Neuronal stem cell (in vitro differentiated cells): Measurements from ENCODE around the gene DHRS11.

Source experiments
- DNase-seq: peaks from one replicate; pipeline ENCODE4 v3.0.0-alpha.2; 2013; ENCODE audit warnings: low spot score
- H2AFZ ChIP-seq: one replicate; pipeline ENCODE4 v1.6.1; 2013; ENCODE audit warnings: mild to moderate bottlenecking, low read length, inconsistent platforms
- H2AK5ac ChIP-seq: 2 replicates; pipeline ENCODE4 v1.6.1; 2013; ENCODE audit warnings: low read depth, mild to moderate bottlenecking, inconsistent platforms, low read length, moderate library complexity, mixed read lengths
- H2BK120ac ChIP-seq: 2 replicates; pipeline ENCODE4 v1.6.1; 2013; ENCODE audit warnings: low read depth, mild to moderate bottlenecking, inconsistent platforms, low read length, moderate library complexity, mixed read lengths
- H2BK12ac ChIP-seq: one replicate; pipeline ENCODE4 v1.6.1; 2013; ENCODE audit warnings: low read length, inconsistent platforms
- H2BK15ac ChIP-seq: 2 replicates; pipeline ENCODE4 v1.6.1; 2013; ENCODE audit warnings: mild to moderate bottlenecking, low read length, inconsistent platforms, mixed read lengths
- H2BK5ac ChIP-seq: one replicate; pipeline ENCODE4 v1.6.1; 2013; ENCODE audit warnings: inconsistent platforms, mild to moderate bottlenecking, low read length, moderate library complexity
- H3K14ac ChIP-seq: one replicate; pipeline ENCODE4 v1.6.1; 2013; ENCODE audit warnings: low read length, inconsistent platforms
- H3K18ac ChIP-seq: 2 replicates; pipeline ENCODE4 v1.6.1; 2013; ENCODE audit warnings: low read length, inconsistent platforms
- H3K23ac ChIP-seq: 2 replicates; pipeline ENCODE4 v1.6.1; 2013; ENCODE audit warnings: low read depth, mild to moderate bottlenecking, mixed read lengths, low read length, inconsistent platforms; ENCODE audit not compliant: poor library complexity
- H3K27ac ChIP-seq: replicated peaks from 3 replicates; pipeline ENCODE4 v1.5.1; 2013; ENCODE audit warnings: low read length, inconsistent platforms
- H3K27me3 ChIP-seq, 3 experiments: 2 replicates each; pipeline ENCODE4 v1.6.1; 2013; ENCODE audit warnings: low read length in 3 of 3, mild to moderate bottlenecking in 2 of 3, inconsistent platforms in 1 of 3, low read depth in 1 of 3, mixed read lengths in 1 of 3, moderate library complexity in 1 of 3; ENCODE audit not compliant: control insufficient read depth in 3 of 3, insufficient read depth in 3 of 3
- H3K36me3 ChIP-seq, 2 donors: replicated peaks in 1 of 2; 2 replicates each; pipeline ENCODE4 v1.6.1; 2013; ENCODE audit warnings: low read length in 2 of 2; ENCODE audit not compliant: control insufficient read depth in 2 of 2, insufficient read depth in 2 of 2
- H3K4ac ChIP-seq: 2 replicates; pipeline ENCODE4 v1.6.1; 2013; ENCODE audit warnings: inconsistent platforms, mild to moderate bottlenecking, low read length, moderate library complexity
- H3K4me1 ChIP-seq, 2 donors: 1 replicate in 1 of 2; 2 replicates in 1 of 2; pipeline ENCODE4 v1.6.1; 2013; ENCODE audit warnings: low read length in 2 of 2, low read depth in 1 of 2; ENCODE audit not compliant: control insufficient read depth in 2 of 2, insufficient read depth in 1 of 2
- H3K4me2 ChIP-seq: one replicate; pipeline ENCODE4 v1.6.1; 2013; ENCODE audit warnings: mild to moderate bottlenecking, low read length, inconsistent platforms; ENCODE audit not compliant: insufficient read depth, poor library complexity, severe bottlenecking
- H3K4me3 ChIP-seq, 2 donors: 2 replicates each; pipeline ENCODE4 v1.5.1; 2013; ENCODE audit warnings: low read length in 2 of 2, mild to moderate bottlenecking in 2 of 2, inconsistent platforms in 1 of 2, moderate library complexity in 1 of 2
- H3K79me1 ChIP-seq: one replicate; pipeline ENCODE4 v1.6.1; 2013; ENCODE audit warnings: low read depth, mild to moderate bottlenecking, inconsistent platforms, low read length, moderate library complexity
- H3K9ac ChIP-seq: one replicate; pipeline ENCODE4 v1.6.1; 2013; ENCODE audit warnings: mild to moderate bottlenecking, low read depth, low read length, inconsistent platforms; ENCODE audit not compliant: poor library complexity
- H3K9me3 ChIP-seq, 2 donors: replicated peaks in 1 of 2; 2 replicates each; pipeline versions ENCODE3 to v1.6.1; 2013; ENCODE audit warnings: low read length in 2 of 2, mild to moderate bottlenecking in 2 of 2, inconsistent platforms in 1 of 2, low read depth in 1 of 2, mixed read lengths in 1 of 2, moderate library complexity in 1 of 2; ENCODE audit not compliant: control insufficient read depth in 2 of 2, insufficient read depth in 1 of 2
- H4K8ac ChIP-seq: one replicate; pipeline ENCODE4 v1.6.1; 2013; ENCODE audit warnings: low read depth, mild to moderate bottlenecking, inconsistent platforms, low read length, moderate library complexity
- H4K91ac ChIP-seq: one replicate; pipeline ENCODE4 v1.6.1; 2013; ENCODE audit warnings: low read length, low read depth, mild to moderate bottlenecking, inconsistent platforms; ENCODE audit not compliant: poor library complexity
- WGBS, 2 donors: extraction: QIAGEN DNeasy Blood & Tissue Kit; methylation state at CpG; one replicate each; pipeline ENCODE4 v1.1.7; 2013; ENCODE audit warnings: missing lambda C conversion rate in 2 of 2, mixed read lengths in 1 of 2; ENCODE audit not compliant: insufficient read length in 2 of 2, insufficient replicate concordance in 1 of 2; ENCODE audit errors: extremely low coverage in 2 of 2; 5-methylcytosine and 5-hydroxymethylcytosine counted together

DHRS11 gene

DNA sequence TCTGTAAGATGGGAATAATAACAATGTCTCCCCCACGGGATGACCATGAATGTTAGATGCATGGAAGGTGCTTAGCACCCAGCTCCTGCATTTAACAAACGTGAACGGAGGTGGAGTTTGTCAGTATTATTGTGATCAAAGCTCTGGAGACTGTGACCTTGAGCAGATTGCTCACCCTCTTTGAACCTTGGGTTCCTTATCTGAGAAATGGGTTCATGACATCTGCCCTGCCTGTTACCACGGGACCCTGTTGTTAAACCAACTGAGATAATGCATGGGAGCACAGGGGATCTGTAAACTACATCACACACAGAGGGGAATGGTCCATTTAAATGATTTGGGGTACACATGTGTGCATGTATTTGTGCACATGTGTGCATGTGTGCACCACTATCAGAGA lies 39.3 kb downstream of the DHRS11 start:
- WGBS, 2 donors, result no CpG with 5 or more reads among the region's 4 CpGs
- Histone ChIP-seq H4K8ac (no peak overlapping the region), H2BK5ac (no peak overlapping the region), H2BK12ac (no peak overlapping the region), H3K79me1 (no peaks in the 10 kb centered on the region), H3K4me2 (no peak overlapping the region), H2AK5ac (no peak overlapping the region), H3K23ac (no peak overlapping the region), H4K91ac (no peak overlapping the region), H3K18ac (no peak overlapping the region), H3K9me3 (no peaks in the 10 kb centered on the region), H3K9ac (no peak overlapping the region), H2BK15ac (no peak overlapping the region), H2BK120ac (no peak overlapping the region), H3K4me3 (no peak overlapping the region), H3K36me3 (no peaks in the 10 kb centered on the region), H3K14ac (no peak overlapping the region), H3K4ac (no peak overlapping the region), H3K4me1 (peaks cover 16 to 28% of the 10 kb centered on the region in 2 donors), H3K27me3 (peaks cover 0 to 61% (median 3%) of the 10 kb centered on the region in 3 experiments), H3K27ac (no peak overlapping the region), H2AFZ (no peak overlapping the region)
- DNase-seq, result no peak

DNA sequence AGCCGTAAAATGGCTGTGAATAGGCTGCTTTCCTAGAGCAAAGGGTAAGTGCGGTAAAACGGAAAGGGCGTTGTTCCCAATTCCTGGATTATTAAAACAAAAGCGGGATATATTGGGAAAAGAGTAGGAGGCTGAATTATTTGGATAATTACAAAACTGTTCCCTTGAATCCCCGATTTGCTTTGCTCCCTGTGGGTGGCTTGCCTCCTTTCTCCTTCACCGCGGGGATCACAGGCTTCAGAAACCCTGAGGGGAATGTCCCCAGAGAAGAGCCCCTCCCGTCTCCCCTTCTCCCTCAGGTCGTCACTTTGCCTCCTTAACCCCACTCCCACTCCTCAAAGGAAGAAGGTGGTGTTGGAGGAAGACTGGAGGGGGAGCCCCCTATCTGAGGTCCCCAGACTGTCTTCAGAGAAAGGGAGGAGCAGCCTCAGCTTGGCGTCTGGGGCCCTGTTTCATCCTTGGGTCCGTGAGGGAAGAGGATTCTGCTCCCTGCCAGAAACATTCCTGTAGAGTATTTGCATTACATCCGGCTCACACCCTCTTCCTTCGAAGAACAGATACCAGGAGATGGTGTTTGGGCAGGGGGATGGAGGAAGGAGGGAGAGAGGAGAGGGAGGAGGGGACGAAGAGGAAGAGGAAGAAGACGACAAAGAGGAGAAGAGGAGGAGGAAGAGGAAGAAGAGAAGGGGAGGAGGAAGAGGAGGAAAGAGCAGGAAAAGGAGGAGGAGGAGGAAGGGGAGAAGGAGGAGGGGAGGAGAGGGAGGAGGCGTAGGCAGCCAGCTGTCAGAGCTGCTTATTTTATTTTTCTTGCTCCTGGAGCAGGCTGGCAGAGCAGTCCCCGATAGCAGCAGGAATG lies 41.5 kb downstream of the DHRS11 start:
- DNase-seq, result no peak
- H3K18ac ChIP-seq, result peak overlapping the region; percentile 17
- H3K4me3 ChIP-seq, result no peak overlapping the region

DNA sequence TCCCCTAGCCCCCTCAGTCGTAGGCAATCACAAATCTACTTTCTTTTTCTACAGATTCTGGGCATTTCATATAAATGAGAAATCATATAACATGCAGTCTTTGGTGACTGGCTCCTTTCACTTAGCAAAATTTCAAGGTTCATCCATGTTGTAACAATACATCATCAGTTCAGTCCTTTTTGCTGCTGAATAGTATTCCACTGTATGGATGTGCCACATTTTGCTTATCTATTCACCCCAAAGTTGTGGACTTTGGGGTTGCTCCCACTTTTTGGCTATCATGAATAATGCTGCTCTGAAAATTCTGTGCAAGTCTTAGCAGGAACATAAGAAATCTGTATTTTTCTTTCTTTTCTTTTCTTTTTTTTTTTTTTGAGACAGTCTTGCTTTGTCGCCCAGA lies 48.7 kb downstream of the DHRS11 start:
- peaks cover 12 to 92% (median 40%) of the 10 kb centered on the region in 3 experiments for H3K27me3 ChIP-seq
- no peak overlapping the region for H2AFZ ChIP-seq
- H3K79me1 ChIP-seq, result no peaks in the 10 kb centered on the region
- no peak overlapping the region for H3K18ac ChIP-seq
- DNase-seq, result no peak
- H3K9ac ChIP-seq, result no peak overlapping the region
- H2BK120ac ChIP-seq, result no peak overlapping the region
- no peak overlapping the region for H3K23ac ChIP-seq
- H3K36me3 ChIP-seq, result no peaks in the 10 kb centered on the region
- H3K4me3 ChIP-seq, result no peak overlapping the region
- no peak overlapping the region for H4K91ac ChIP-seq
- H2AK5ac ChIP-seq, result no peak overlapping the region
- H4K8ac ChIP-seq, result no peak overlapping the region
- H3K4me2 ChIP-seq, result no peak overlapping the region
- no peak overlapping the region for H2BK5ac ChIP-seq
- no peak overlapping the region for H2BK12ac ChIP-seq
- H3K4ac ChIP-seq, result no peak overlapping the region
- H3K14ac ChIP-seq, result no peak overlapping the region
- peaks cover 0 to 4% of the 10 kb centered on the region in 2 donors for H3K9me3 ChIP-seq
- no peak overlapping the region for H3K27ac ChIP-seq
- no peak overlapping the region for H2BK15ac ChIP-seq
- H3K4me1 ChIP-seq, result peaks cover 4% of the 10 kb centered on the region in 2 donors
- no CpG with 5 or more reads among the region's 2 CpGs for WGBS, 2 donors

More for the DNA sequence above, 41.5 kb downstream of the DHRS11 start:
- Histone ChIP-seq H4K91ac (no peak overlapping the region), H3K27ac (no peak overlapping the region), H3K36me3 (no peaks in the 10 kb centered on the region), H2BK15ac (no peak overlapping the region), H3K14ac (no peak overlapping the region), H2AFZ (peak overlapping the region; percentile 6), H3K9me3 (no peaks in the 10 kb centered on the region), H3K9ac (no peak overlapping the region), H3K4me1 (peaks cover 7 to 21% of the 10 kb centered on the region in 2 donors), H3K23ac (no peak overlapping the region), H3K4ac (no peak overlapping the region), H3K79me1 (no peaks in the 10 kb centered on the region), H2BK5ac (no peak overlapping the region), H3K27me3 (peaks cover 0 to 79% (median 5%) of the 10 kb centered on the region in 3 experiments), H2BK120ac (no peak overlapping the region), H2AK5ac (no peak overlapping the region), H4K8ac (no peak overlapping the region), H3K4me2 (peak overlapping the region; percentile 21), H2BK12ac (no peak overlapping the region)
- no CpG with 5 or more reads among the region's 18 CpGs for WGBS, 2 donors

DNA sequence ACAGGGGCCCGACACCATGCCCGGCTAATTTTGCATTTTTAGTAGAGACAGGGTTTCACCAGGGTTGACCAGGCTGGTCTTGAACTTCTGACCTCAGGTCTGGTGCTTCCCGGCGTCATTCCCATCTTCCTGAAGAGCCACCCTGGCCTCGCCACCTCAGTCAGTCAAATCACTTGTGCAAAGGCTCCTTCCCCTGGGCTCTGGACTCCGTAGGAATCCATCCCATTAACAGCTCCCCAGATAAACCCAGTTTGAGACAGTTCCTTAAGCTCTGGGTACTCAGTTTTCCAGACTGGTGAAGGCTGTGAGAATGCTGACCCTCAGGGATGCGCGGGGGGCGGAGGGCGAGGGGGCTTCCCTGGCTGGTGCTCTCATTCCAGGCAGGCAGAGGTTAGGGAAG lies 49.2 kb downstream of the DHRS11 start:
- Histone ChIP-seq H3K4ac (no peak overlapping the region), H3K4me1 (peaks cover 4% of the 10 kb centered on the region in 2 donors), H3K18ac (no peak overlapping the region), H2BK5ac (no peak overlapping the region), H2BK120ac (no peak overlapping the region), H2BK15ac (no peak overlapping the region), H2AFZ (no peak overlapping the region), H4K8ac (no peak overlapping the region), H3K36me3 (no peaks in the 10 kb centered on the region), H3K9ac (no peak overlapping the region), H3K9me3 (peaks cover 0 to 4% of the 10 kb centered on the region in 2 donors), H3K4me3 (no peak overlapping the region), H2BK12ac (no peak overlapping the region), H3K14ac (no peak overlapping the region), H3K23ac (no peak overlapping the region), H3K27me3 (peaks cover 12 to 94% (median 40%) of the 10 kb centered on the region in 3 experiments), H3K79me1 (no peaks in the 10 kb centered on the region), H3K27ac (no peak overlapping the region), H4K91ac (no peak overlapping the region), H2AK5ac (no peak overlapping the region), H3K4me2 (peak overlapping the region; percentile 87)
- DNase-seq, result no peak
- no CpG with 5 or more reads among the region's 10 CpGs for WGBS, 2 donors
